ENCODE results near the gene CREBZF. TPM values are rescaled to one million over a fixed set of nuclear protein-coding genes. Genes with fewer than 3 reads are reported as not detected.
"Not testable (repeated sequence)": the region's sequence is repeated elsewhere in the genome, so short reads cannot be mapped to it uniquely, and the experiment has no call there.

The CREBZF gene
- total RNA-seq, 1 donor from 2014 or later: 27.4 TPM

- DNase-seq (ENCODE audit: low spot score): no peak
- Mint-ChIP-seq H3K4me1 (ENCODE audit: low read depth) (peaks cover 5% of the 10 kb centered on the region), H3K27ac (ENCODE audit: unreplicated experiment) (no peak overlapping the region), H3K36me3 (ENCODE audit: low read depth) (no peaks in the 10 kb centered on the region), H3K9me3 (ENCODE audit: low read depth) (no peaks in the 10 kb centered on the region), H3K27me3 (ENCODE audit: low read depth) (no peaks in the 10 kb centered on the region), H3K4me3 (ENCODE audit: unreplicated experiment) (no peak overlapping the region)
- no peak for TF ChIP-seq CTCF (IDR thresholded peaks at IDR 0.05)
Measured at GRCh38 chr11:85680897-85681296, 16.0 kb upstream of the CREBZF start.

GRCh38 chr11:85679576-85679975 is 14.6 kb upstream of the CREBZF start:
- Mint-ChIP-seq H3K27me3 (ENCODE audit: low read depth) (no peaks in the 10 kb centered on the region), H3K9me3 (ENCODE audit: low read depth) (peaks cover 3% of the 10 kb centered on the region), H3K36me3 (ENCODE audit: low read depth) (no peaks in the 10 kb centered on the region), H3K4me3 (ENCODE audit: unreplicated experiment) (no peak overlapping the region), H3K4me1 (ENCODE audit: low read depth) (peaks cover 5% of the 10 kb centered on the region), H3K27ac (ENCODE audit: unreplicated experiment) (no peak overlapping the region)
- DNase-seq (ENCODE audit: low spot score): no peak
- TF ChIP-seq CTCF (IDR thresholded peaks at IDR 0.05): no peak

GRCh38 chr11:85673393-85673792 is 8.5 kb upstream of the CREBZF start:
- TF ChIP-seq CTCF (IDR thresholded peaks at IDR 0.05): no peak
- DNase-seq (ENCODE audit: low spot score): no peak
- no peak overlapping the region for H3K4me3 Mint-ChIP-seq (ENCODE audit: unreplicated experiment)
- no peaks in the 10 kb centered on the region for H3K4me1 Mint-ChIP-seq (ENCODE audit: low read depth)
- H3K27me3 Mint-ChIP-seq (ENCODE audit: low read depth): peaks cover 2% of the 10 kb centered on the region
- H3K27ac Mint-ChIP-seq (ENCODE audit: unreplicated experiment): no peak overlapping the region
- H3K36me3 Mint-ChIP-seq (ENCODE audit: low read depth): peaks cover 2% of the 10 kb centered on the region
- peaks cover 12% of the 10 kb centered on the region for H3K9me3 Mint-ChIP-seq (ENCODE audit: low read depth)

- Mint-ChIP-seq H3K27me3 (ENCODE audit: low read depth) (peaks cover 2% of the 10 kb centered on the region), H3K9me3 (ENCODE audit: low read depth) (peaks cover 12% of the 10 kb centered on the region), H3K4me3 (ENCODE audit: unreplicated experiment) (no peak overlapping the region), H3K36me3 (ENCODE audit: low read depth) (peaks cover 2% of the 10 kb centered on the region), H3K27ac (ENCODE audit: unreplicated experiment) (no peak overlapping the region), H3K4me1 (ENCODE audit: low read depth) (no peaks in the 10 kb centered on the region)
- no peak for TF ChIP-seq CTCF (IDR thresholded peaks at IDR 0.05)
- DNase-seq (ENCODE audit: low spot score): no peak
Measured at GRCh38 chr11:85672105-85672902, 7.4 kb upstream of the CREBZF start.

GRCh38 chr11:85670949-85671663 is 6.2 kb upstream of the CREBZF start:
- H3K4me3 Mint-ChIP-seq (ENCODE audit: unreplicated experiment); H3K27ac Mint-ChIP-seq (ENCODE audit: unreplicated experiment); H3K4me1 Mint-ChIP-seq (ENCODE audit: low read depth); DNase-seq (ENCODE audit: low spot score); H3K36me3 Mint-ChIP-seq (ENCODE audit: low read depth); H3K27me3 Mint-ChIP-seq (ENCODE audit: low read depth): not testable (repeated sequence)
- H3K9me3 Mint-ChIP-seq (ENCODE audit: low read depth): peaks cover 12% of the 10 kb centered on the region

All from chondrocyte (in vitro differentiated cells).